OCI-LY7 (cell line): ENCODE measurements around the gene COCH. TPM values are rescaled to one million over a fixed set of nuclear protein-coding genes. Genes with fewer than 3 reads are reported as not detected.

Experiments
- BruUV-seq: library from RNA; stranded (reverse); fragments of 400-500 nt; replicated peaks from 2 replicates; lab custom pipeline; 2021; lab: Mats Ljungman, UMichigan
- CTCF ChIA-PET: fragments of 300-600 bp; sonication (Branson Sonifier 250); formaldehyde crosslinking; loops from one replicate; lab custom pipeline; 2022; ENCODE audit warnings: antibody characterized with exemption; ENCODE audit not compliant: unreplicated experiment; lab: Charles Lee
- POLR2A ChIA-PET: fragments of 300-600 bp; sonication (Branson Sonifier 250); formaldehyde crosslinking; loops from one replicate; lab custom pipeline; 2022; ENCODE audit warnings: antibody characterized with exemption; lab: Charles Lee
- DNase-seq: peaks from one replicate; pipeline ENCODE4 v3.0.0-alpha.2; 2015; ENCODE audit warnings: low spot score
- H2AFZ ChIP-seq: fragments of 200-600 bp; sonication (generic), shearing (Covaris generic); 2 replicates; pipeline ENCODE4 v1.6.1; 2014; ENCODE audit warnings: mild to moderate bottlenecking, antibody characterized with exemption, low read length, moderate library complexity
- H3K27ac ChIP-seq: fragments of 200-600 bp; sonication (generic); 2 replicates; pipeline ENCODE4 v1.5.1; 2014; ENCODE audit warnings: mixed run types, low read depth, mild to moderate bottlenecking, moderate library complexity, low read length, inconsistent platforms; ENCODE audit not compliant: poor library complexity, severe bottlenecking
- H3K36me3 ChIP-seq: fragments of 200-600 bp; sonication (generic); 2 replicates; pipeline ENCODE4 v1.6.1; 2014; ENCODE audit warnings: mild to moderate bottlenecking, antibody characterized with exemption, low read length, moderate library complexity, mixed read lengths; ENCODE audit not compliant: insufficient read depth
- H3K4me1 ChIP-seq: fragments of 200-600 bp; sonication (generic); 2 replicates; pipeline ENCODE4 v1.5.1; 2014; ENCODE audit warnings: mild to moderate bottlenecking, low read length; ENCODE audit not compliant: insufficient read depth, poor library complexity, severe bottlenecking
- H3K4me2 ChIP-seq: fragments of 200-600 bp; sonication (generic); 2 replicates; pipeline ENCODE4 v1.6.1; 2014; ENCODE audit warnings: mild to moderate bottlenecking, low read length
- H3K4me3 ChIP-seq: fragments of 200-600 bp; sonication (generic); 2 replicates; pipeline ENCODE4 v1.5.1; 2014; ENCODE audit warnings: mild to moderate bottlenecking, low read depth, low read length; ENCODE audit not compliant: poor library complexity, severe bottlenecking
- H3K79me2 ChIP-seq: fragments of 200-600 bp; sonication (generic); 2 replicates; pipeline ENCODE4 v1.6.1; 2016; ENCODE audit warnings: low read depth, mild to moderate bottlenecking, low read length, moderate library complexity, mixed read lengths; ENCODE audit not compliant: insufficient read depth
- H3K9me2 ChIP-seq: fragments of 200-600 bp; sonication (generic); 2 replicates; pipeline ENCODE4 v1.6.1; 2016; ENCODE audit warnings: mild to moderate bottlenecking, low read length, mixed read lengths; ENCODE audit not compliant: insufficient read depth
- H3K9me3 ChIP-seq: fragments of 200-600 bp; sonication (generic); 2 replicates; pipeline ENCODE4 v1.6.1; 2014; ENCODE audit warnings: mild to moderate bottlenecking, mixed run types, low read length, mixed read lengths
- H4K20me1 ChIP-seq: fragments of 200-600 bp; sonication (generic); 2 replicates; pipeline ENCODE4 v1.6.1; 2014; ENCODE audit warnings: mild to moderate bottlenecking, antibody characterized with exemption, low read length, moderate library complexity, mixed read lengths; ENCODE audit not compliant: insufficient read depth
- CTCF ChIP-seq: fragments of 200-600 bp; sonication (generic); conservative IDR thresholded peaks from 2 replicates; pipeline ENCODE4 v1.5.1; 2014; ENCODE audit warnings: mild to moderate bottlenecking, antibody characterized with exemption, low read length, moderate library complexity, mixed read lengths
- EZH2phosphoT487 ChIP-seq: fragments of 200-600 bp; sonication (generic); IDR thresholded peaks from 2 replicates; pipeline ENCODE4 v1.6.1; 2018; ENCODE audit warnings: low read depth, borderline replicate concordance, mild to moderate bottlenecking, mixed run types, antibody characterized with exemption, low read length, moderate library complexity, mixed read lengths
- intact Hi-C: fragments of 100-400 bp; cut with micrococcal nuclease; formaldehyde crosslinking; loops from one replicate; pipeline ENCODE4 v1.10.0; 2022; ENCODE audit not compliant: unreplicated experiment
- total RNA-seq, 2 experiments: library from RNA; depleted of rRNA in 1 of 2; stranded (reverse); fragments of >200 nt in 1 of 2; shearing (Covaris generic) in 1 of 2; gene quantifications; 2 replicates each; pipeline ENCODE4 v1.2.3, GENCODE V29; 2014 to 2022

The COCH gene
- total RNA-seq, 2 experiments from 2014 or later: 18.7 to 19.8 TPM

GRCh38 chr14:30938617-30939016 lies 64.3 kb downstream of the COCH start:
- Histone ChIP-seq H3K9me3 (no peaks in the 10 kb centered on the region), H2AFZ (no peak overlapping the region), H4K20me1 (no peaks in the 10 kb centered on the region), H3K79me2 (0 out of 2 replicates have a peak, but pooled peaks cover 2% of the 10 kb centered on the region), H3K36me3 (peaks cover 70% of the 10 kb centered on the region), H3K4me3 (no peak overlapping the region), H3K4me2 (no peak overlapping the region), H3K27ac (no peak overlapping the region), H3K4me1 (no peaks in the 10 kb centered on the region), H3K9me2 (no peaks in the 10 kb centered on the region)
- ChIA-PET CTCF (no interaction called here), POLR2A (interaction anchor here (1.2 kb wide), 1 partner anchor 11 kb away, joined by 4 read pairs; no protein-coding TSS in a partner anchor)
- DNase-seq: no peak
- BruUV-seq: no TSS peak
- TF ChIP-seq EZH2phosphoT487 (no peak), CTCF (no peak)
- intact Hi-C loops: no loop called here

Other genes with a start within 250 kb of the COCH start
- 8.3 and 10.4 TPM in 2 replicates for gene AP4S1, start 151.1 kb downstream of the COCH start, total RNA-seq (2014; rRNA removed; shearing (Covaris generic))
- gene AP4S1, start 151.1 kb downstream of the COCH start, total RNA-seq (2022): 7.6 and 7.9 TPM in 2 replicates
- gene STRN3, start 151.8 kb downstream of the COCH start, total RNA-seq (2014; rRNA removed; shearing (Covaris generic)): 24.2 and 25.2 TPM in 2 replicates
- gene STRN3, start 151.8 kb downstream of the COCH start, total RNA-seq (2022): 37.0 and 39.1 TPM in 2 replicates